ENCODE data around the gene PGR. TPM values are rescaled to one million over a fixed set of nuclear protein-coding genes. Genes with fewer than 3 reads are reported as not detected.

PGR gene
- total and polyA plus RNA-seq, 2 of the 8 experiments (the other 6 are each of a cell fraction or from before 2014, with no cell fraction given): 0.03 to 0.35 TPM

DNA sequence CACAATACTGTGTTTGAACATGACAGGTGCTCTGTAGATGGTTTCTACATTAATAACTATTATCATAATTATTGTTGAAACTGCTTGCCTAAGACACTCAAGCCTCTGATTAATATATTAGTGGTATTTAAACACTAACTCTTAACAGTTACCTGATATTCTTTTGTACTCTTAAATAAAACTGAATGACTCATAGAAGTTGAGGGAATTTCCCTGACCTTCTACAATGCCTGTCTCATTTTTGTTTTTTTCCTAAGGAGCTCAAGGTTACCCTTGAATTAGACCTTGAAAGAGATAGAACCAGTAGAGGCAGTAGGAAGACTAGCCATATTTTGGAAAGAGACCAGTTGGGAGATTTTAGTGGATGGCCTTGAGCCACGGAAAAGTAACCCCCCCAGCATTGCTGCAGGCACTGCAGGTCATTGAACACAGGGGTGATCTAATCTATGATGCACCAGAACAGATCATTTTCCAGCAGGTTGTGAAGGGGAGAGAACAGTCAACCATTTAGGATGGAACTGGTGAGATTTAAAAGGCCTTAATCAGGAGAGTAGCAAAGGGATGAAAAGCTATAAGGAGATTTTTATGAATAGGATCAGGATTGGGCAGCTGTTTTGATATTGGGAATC, 148.3 kb downstream of the PGR start (continued):
- TF ChIP-seq CBX8 (IDR thresholded peaks at IDR 0.05; ENCODE audit: borderline replicate concordance, low read depth, low read length): no peak
- TF ChIP-seq, protein P1, sequence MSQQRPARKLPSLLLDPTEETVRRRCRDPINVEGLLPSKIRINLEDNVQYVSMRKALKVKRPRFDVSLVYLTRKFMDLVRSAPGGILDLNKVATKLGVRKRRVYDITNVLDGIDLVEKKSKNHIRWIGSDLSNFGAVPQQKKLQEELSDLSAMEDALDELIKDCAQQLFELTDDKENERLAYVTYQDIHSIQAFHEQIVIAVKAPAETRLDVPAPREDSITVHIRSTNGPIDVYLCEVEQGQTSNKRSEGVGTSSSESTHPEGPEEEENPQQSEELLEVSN (IDR thresholded peaks at IDR 0.05): no peak
